B cell (primary cell): ENCODE data around the gene AMPD2. TPM values are rescaled to one million over a fixed set of nuclear protein-coding genes. Genes with fewer than 3 reads are reported as not detected.
A peak's percentile ranks its signal among the peaks of the same experiment; 100 is the strongest.

Experiments used
- ATAC-seq: fragments of 200-7000 bp; cut with Tn5 transposase; one replicate; pipeline ENCODE4 v1.10.0; 2021; ENCODE audit warnings: low read depth, mild to moderate bottlenecking, moderate number of reproducible peaks, moderate library complexity
- CTCF ChIA-PET: fragments of 350-600 bp; sonication (Branson Sonifier 250); formaldehyde crosslinking; loops from one replicate; lab custom pipeline; 2021; ENCODE audit warnings: antibody characterized with exemption, inconsistent platforms; lab: Charles Lee
- POLR2A ChIA-PET: fragments of 350-600 bp; sonication (Branson Sonifier 250); formaldehyde crosslinking; loops from one replicate; lab custom pipeline; 2021; ENCODE audit warnings: antibody characterized with exemption; lab: Charles Lee
- DNase-seq: peaks from one replicate; pipeline ENCODE4 v3.0.0; 2013
- H2AFZ ChIP-seq: 2 replicates; pipeline ENCODE4 v1.6.1; 2012; ENCODE audit warnings: mild to moderate bottlenecking, low read depth, low read length; ENCODE audit not compliant: insufficient read depth, poor library complexity, severe bottlenecking
- H3K27ac ChIP-seq, 2 donors: 1 replicate in 1 of 2; 2 replicates in 1 of 2; pipeline ENCODE4 v1.5.1; 2012 to 2013; ENCODE audit warnings: low read length in 2 of 2, mild to moderate bottlenecking in 2 of 2, moderate library complexity in 1 of 2
- H3K27me3 ChIP-seq, 4 experiments: fragments of 200-600 bp in 1 of 4; sonication (generic) in 1 of 4; replicated peaks in 1 of 4; 1 replicate in 2 of 4; 2 replicates in 2 of 4; pipeline versions ENCODE4 v1.6.1 to v1.7.0; 2013 to 2016; ENCODE audit warnings: low read length in 3 of 4, mild to moderate bottlenecking in 2 of 4, mixed read lengths in 1 of 4, moderate library complexity in 1 of 4; ENCODE audit not compliant: insufficient read depth in 4 of 4, control insufficient read depth in 3 of 4; ENCODE audit errors: control extremely low read depth in 1 of 4
- H3K36me3 ChIP-seq, 2 experiments: replicated peaks in 1 of 2; 1 replicate in 1 of 2; 2 replicates in 1 of 2; pipeline versions ENCODE4 v1.6.1 to v1.7.1; 2013; ENCODE audit warnings: low read length in 1 of 2; ENCODE audit not compliant: insufficient read depth in 2 of 2, control insufficient read depth in 1 of 2; ENCODE audit errors: control extremely low read depth in 1 of 2, extremely low read depth in 1 of 2
- H3K4me1 ChIP-seq, 2 donors: fragments of 200-600 bp in 1 of 2; sonication (generic) in 1 of 2; 1 replicate in 1 of 2; 2 replicates in 1 of 2; pipeline versions ENCODE4 v1.5.1 to v1.6.1; 2013 to 2017; ENCODE audit warnings: low read length in 2 of 2; ENCODE audit not compliant: control insufficient read depth in 2 of 2, insufficient read depth in 2 of 2
- H3K4me2 ChIP-seq: replicated peaks from 2 replicates; pipeline ENCODE3; 2012; ENCODE audit warnings: mild to moderate bottlenecking, low read depth, low read length; ENCODE audit not compliant: poor library complexity, severe bottlenecking
- H3K4me3 ChIP-seq, 5 experiments: fragments of 200-600 bp in 1 of 5; sonication (generic) in 1 of 5; 1 replicate in 3 of 5; 2 replicates in 2 of 5; pipeline versions ENCODE4 v1.5.1 to v1.7.0; 2011 to 2016; ENCODE audit warnings: low read length in 4 of 5, mild to moderate bottlenecking in 4 of 5, low read depth in 2 of 5, control low read depth in 1 of 5, moderate library complexity in 1 of 5; ENCODE audit not compliant: insufficient read depth in 1 of 5; ENCODE audit errors: control extremely low read depth in 1 of 5, extremely low read depth in 1 of 5
- H3K79me2 ChIP-seq: fragments of 200-600 bp; sonication (generic); one replicate; pipeline ENCODE4 v1.6.0; 2016; ENCODE audit warnings: low read length; ENCODE audit not compliant: control insufficient read depth, insufficient read depth
- H3K9ac ChIP-seq: fragments of 200-600 bp; sonication (generic); 2 replicates; pipeline ENCODE4 v1.6.1; 2017; ENCODE audit warnings: mild to moderate bottlenecking, low read length, moderate library complexity
- H3K9me3 ChIP-seq, 3 donors: one replicate each; pipeline versions ENCODE4 v1.6.1 to v1.7.1; 2013; ENCODE audit warnings: low read length in 2 of 3; ENCODE audit not compliant: control insufficient read depth in 2 of 3, insufficient read depth in 1 of 3; ENCODE audit errors: control extremely low read depth in 1 of 3
- H4K20me1 ChIP-seq: 2 replicates; pipeline ENCODE4 v1.6.0; 2012; ENCODE audit warnings: mild to moderate bottlenecking, low read length; ENCODE audit not compliant: insufficient read depth, control insufficient read depth, poor library complexity, severe bottlenecking
- H3K27ac Mint-ChIP-seq: one replicate; pipeline ENCODE4 v1.8.0; 2021; ENCODE audit warnings: mixed read lengths
- H3K27me3 Mint-ChIP-seq: one replicate; pipeline ENCODE4 v1.8.0; 2021; ENCODE audit warnings: mixed read lengths
- H3K4me1 Mint-ChIP-seq: one replicate; pipeline ENCODE4 v1.8.0; 2021; ENCODE audit warnings: mixed read lengths
- H3K4me3 Mint-ChIP-seq: one replicate; pipeline ENCODE4 v1.8.0; 2021; ENCODE audit warnings: mixed read lengths
- H3K9me3 Mint-ChIP-seq: one replicate; pipeline ENCODE4 v1.8.0; 2022; ENCODE audit warnings: mixed read lengths; ENCODE audit not compliant: insufficient read depth
- CTCF ChIP-seq: fragments of 200-600 bp; IDR thresholded peaks from one replicate; pipeline ENCODE4 v1.8.0; 2022; ENCODE audit warnings: antibody characterized with exemption, mild to moderate bottlenecking
- EZH2 ChIP-seq: IDR thresholded peaks from 2 replicates; pipeline ENCODE4 v1.6.1; 2012; ENCODE audit warnings: borderline replicate concordance, low read depth, mild to moderate bottlenecking, moderate library complexity, low read length; ENCODE audit not compliant: insufficient read depth, poor library complexity, severe bottlenecking
- WGBS: methylation state at CpG from one replicate; pipeline ENCODE4 v1.1.5; 2013; ENCODE audit warnings: missing lambda C conversion rate; ENCODE audit not compliant: insufficient coverage; 5-methylcytosine and 5-hydroxymethylcytosine counted together
- intact Hi-C: fragments of 100-400 bp; cut with micrococcal nuclease; formaldehyde crosslinking; loops from one replicate; pipeline ENCODE4 v1.10.0; 2022
- polyA minus RNA-seq: library from RNA; depleted of rRNA, polyadenylated mRNA; stranded (reverse); fragments of >200 nt; gene quantifications from 2 replicates; pipeline ENCODE4 v1.2.3, GENCODE V29; 2012
- polyA plus RNA-seq: library from polyadenylated mRNA; depleted of rRNA; stranded (reverse); fragments of >200 nt; gene quantifications from 2 replicates; pipeline ENCODE4 v1.2.3, GENCODE V29; 2012
- total RNA-seq, 2 donors: library from RNA; stranded (reverse); fragments of 120-200 nt in 1 of 2; gene quantifications; 1 replicate in 1 of 2; 2 replicates in 1 of 2; pipeline versions ENCODE4 v1.2.3 to v1.2.4, GENCODE V29; 2013 to 2022

The AMPD2 gene
- 104 and 105 TPM in 2 replicates for total RNA-seq
- total RNA-seq (2013) = 29.8 TPM
- 121 and 147 TPM in 2 replicates for polyA plus RNA-seq
- polyA minus RNA-seq = 70.8 and 103 TPM in 2 replicates

- H3K4me1 Mint-ChIP-seq = peaks cover 68% of the 10 kb centered on the region
- intact Hi-C loops = loop anchor here (1.0 to 5.0 kb wide), 5 partner anchors 71 to 365 kb away; partner anchors contain the start of genes AHCYL1, ATXN7L2, CYB561D1 and GNAI3
- H3K27ac Mint-ChIP-seq = peak within 1 kb of the TSS; percentile 96
- H3K27me3 ChIP-seq = no peaks in the 10 kb centered on the region
- TF ChIP-seq EZH2 (no peak), CTCF (no peak)
- no peaks in the 10 kb centered on the region for H3K9me3 ChIP-seq
- peaks cover 57 to 71% of the 10 kb centered on the region in 2 donors for H3K4me1 ChIP-seq
- H4K20me1 ChIP-seq = peaks cover 8% of the 10 kb centered on the region
- H3K4me3 Mint-ChIP-seq = peak within 1 kb of the TSS; percentile 99
- ATAC-seq (peak; percentile 63), DNase-seq (peak; percentile 86)
- peak within 1 kb of the TSS; percentile 88 for H2AFZ ChIP-seq
- peak within 1 kb of the TSS; percentile 93 for H3K9ac ChIP-seq
- H3K4me2 ChIP-seq = peak within 1 kb of the TSS; percentile 100
- under 1% methylated on average over 47 of the region's 47 CpGs for WGBS
- no peaks in the 10 kb centered on the region for H3K9me3 Mint-ChIP-seq
- H3K79me2 ChIP-seq = peaks cover 42% of the 10 kb centered on the region
- no peaks in the 10 kb centered on the region for H3K27me3 Mint-ChIP-seq
- peak within 1 kb of the TSS; percentile 73 to 90 for H3K27ac ChIP-seq
- H3K4me3 ChIP-seq = peak within 1 kb of the TSS; percentile 65 to 94 (median 84)
- no peaks in the 10 kb centered on the region for H3K36me3 ChIP-seq
- POLR2A ChIA-PET = interaction anchor here (1.0 to 2.3 kb wide), 2 partner anchors 36 to 71 kb away, joined by 3 to 10 read pairs; partner anchors contain the start of genes GNAI3 and GSTM4
- CTCF ChIA-PET = interaction anchor here (0.6 to 2.7 kb wide), 8 partner anchors 10 to 87 kb away, joined by 3 to 27 read pairs (median 8); partner anchors contain the start of gene GNAI3
Observed at GRCh38 chr1:109619576-109620400, at the start of gene AMPD2, which contains the start of gene GNAT2. TSS of gene AMPD2 (plus strand) at chr1:109619837. CDS start at chr1:109621176, 1,339 bp downstream. TSS of gene GNAT2 (minus strand) at chr1:109619616. CDS start at chr1:109612870, 6,746 bp downstream.
